Peyer's patch (tissue), 4 donors: Measurements from ENCODE around the gene TMEM183A.

ENCODE experiments used
- POLR2A ChIP-seq, 2 donors: fragments of 450-650 bp; IDR thresholded peaks; one replicate each; pipeline ENCODE4 v1.5.1; 2017; ENCODE audit warnings: antibody characterized with exemption in 2 of 2, mild to moderate bottlenecking in 2 of 2, moderate library complexity in 2 of 2
- TF ChIP-seq, protein P1 (sequence below), 6 experiments: fragments of 450-650 bp in 4 of 6; fragments of 200-600 bp in 2 of 6; sonication (generic) in 1 of 6; IDR thresholded peaks; one replicate each; pipeline ENCODE4 v1.5.1; 2017 to 2019; ENCODE audit warnings: antibody characterized with exemption in 6 of 6, mild to moderate bottlenecking in 3 of 6, moderate library complexity in 1 of 6

DNA sequence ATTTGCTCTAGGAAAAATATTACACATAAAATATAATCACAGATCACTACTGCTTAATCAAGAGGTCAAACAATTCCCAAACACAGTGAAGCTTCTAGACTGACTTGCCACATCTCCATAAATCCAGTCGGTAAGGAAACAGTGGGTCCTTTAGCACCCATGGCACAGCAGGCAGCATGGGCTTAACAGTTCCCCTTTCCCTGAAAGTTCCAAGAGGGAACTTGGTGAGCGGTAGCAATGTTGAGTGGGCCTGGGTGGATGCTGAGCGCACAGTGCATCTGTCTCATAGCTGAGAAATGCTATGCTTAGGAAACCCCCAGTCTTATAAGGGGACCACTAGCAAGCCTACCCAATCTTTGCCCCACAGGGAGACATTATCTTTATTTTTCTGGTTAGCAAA, 32.3 kb upstream of the TMEM183A start:
- TF ChIP-seq, protein P1, sequence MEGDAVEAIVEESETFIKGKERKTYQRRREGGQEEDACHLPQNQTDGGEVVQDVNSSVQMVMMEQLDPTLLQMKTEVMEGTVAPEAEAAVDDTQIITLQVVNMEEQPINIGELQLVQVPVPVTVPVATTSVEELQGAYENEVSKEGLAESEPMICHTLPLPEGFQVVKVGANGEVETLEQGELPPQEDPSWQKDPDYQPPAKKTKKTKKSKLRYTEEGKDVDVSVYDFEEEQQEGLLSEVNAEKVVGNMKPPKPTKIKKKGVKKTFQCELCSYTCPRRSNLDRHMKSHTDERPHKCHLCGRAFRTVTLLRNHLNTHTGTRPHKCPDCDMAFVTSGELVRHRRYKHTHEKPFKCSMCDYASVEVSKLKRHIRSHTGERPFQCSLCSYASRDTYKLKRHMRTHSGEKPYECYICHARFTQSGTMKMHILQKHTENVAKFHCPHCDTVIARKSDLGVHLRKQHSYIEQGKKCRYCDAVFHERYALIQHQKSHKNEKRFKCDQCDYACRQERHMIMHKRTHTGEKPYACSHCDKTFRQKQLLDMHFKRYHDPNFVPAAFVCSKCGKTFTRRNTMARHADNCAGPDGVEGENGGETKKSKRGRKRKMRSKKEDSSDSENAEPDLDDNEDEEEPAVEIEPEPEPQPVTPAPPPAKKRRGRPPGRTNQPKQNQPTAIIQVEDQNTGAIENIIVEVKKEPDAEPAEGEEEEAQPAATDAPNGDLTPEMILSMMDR (IDR thresholded peaks at IDR 0.05) = no peak
- no peak for TF ChIP-seq POLR2A (IDR thresholded peaks at IDR 0.05)
